Gastroesophageal sphincter (tissue), 4 donors: ENCODE measurements around the gene QSOX1. TPM values are rescaled to one million over a fixed set of nuclear protein-coding genes. Genes with fewer than 3 reads are reported as not detected.

ENCODE experiments used
- ATAC-seq: fragments of 150-250 bp; one replicate; pipeline ENCODE4 v1.9.1; 2016; ENCODE audit warnings: mild to moderate bottlenecking, moderate library complexity
- H3K27ac ChIP-seq, 4 donors: fragments of 200-600 bp; sonication (generic) in 3 of 4; 1 replicate in 3 of 4; 2 replicates in 1 of 4; pipeline ENCODE4 v1.5.1; 2016 to 2019
- H3K27me3 ChIP-seq: fragments of 200-600 bp; sonication (generic); one replicate; pipeline ENCODE4 v1.5.1; 2019
- H3K36me3 ChIP-seq, 2 donors: fragments of 200-600 bp; sonication (generic); one replicate each; pipeline ENCODE4 v1.5.1; 2019; ENCODE audit warnings: control low read depth in 1 of 2
- H3K4me1 ChIP-seq, 3 donors: fragments of 200-600 bp; sonication (generic); 1 replicate in 2 of 3; 2 replicates in 1 of 3; pipeline ENCODE4 v1.5.1; 2016 to 2019; ENCODE audit warnings: control low read depth in 2 of 3
- H3K4me3 ChIP-seq, 2 donors: fragments of 200-600 bp; sonication (generic); one replicate each; pipeline ENCODE4 v1.5.1; 2019; ENCODE audit warnings: mild to moderate bottlenecking in 1 of 2, moderate library complexity in 1 of 2
- H3K9me3 ChIP-seq, 3 donors: fragments of 200-600 bp; sonication (generic); one replicate each; pipeline ENCODE4 v1.5.1; 2017 to 2019; ENCODE audit warnings: control low read depth in 2 of 3
- CTCF ChIP-seq, 4 experiments: fragments of 200-600 bp in 2 of 4; fragments of 450-650 bp in 2 of 4; sonication (generic) in 1 of 4; IDR thresholded peaks; one replicate each; pipeline ENCODE4 v1.5.1; 2017 to 2019; ENCODE audit warnings: antibody characterized with exemption in 4 of 4, mild to moderate bottlenecking in 2 of 4, moderate library complexity in 2 of 4
- EP300 ChIP-seq: sonication (generic); formaldehyde crosslinking; IDR thresholded peaks from one replicate; pipeline ENCODE4 v1.6.1; 2017; ENCODE audit warnings: antibody characterized with exemption, mild to moderate bottlenecking
- POLR2A ChIP-seq, 2 donors: fragments of 450-650 bp; IDR thresholded peaks; one replicate each; pipeline ENCODE4 v1.6.1; 2017; ENCODE audit warnings: antibody characterized with exemption in 2 of 2, mild to moderate bottlenecking in 2 of 2, moderate library complexity in 1 of 2
- POLR2AphosphoS5 ChIP-seq: sonication (generic); formaldehyde crosslinking; IDR thresholded peaks from one replicate; pipeline ENCODE4 v1.6.1; 2017; ENCODE audit warnings: antibody characterized with exemption
- WGBS, 2 donors: methylation state at CpG; one replicate each; pipeline ENCODE4 v1.1.5; 2018; ENCODE audit warnings: low coverage in 1 of 2; 5-methylcytosine and 5-hydroxymethylcytosine counted together
- total RNA-seq, 4 donors: library from RNA; depleted of rRNA; stranded (reverse); fragments of >200 nt; gene quantifications; one replicate each; pipeline ENCODE4 v1.1.0, GENCODE V29; 2016

The QSOX1 gene
- total RNA-seq, 4 donors from 2014 or later, result 71.5 to 132 (median 106) TPM

GRCh38 chr1:180236698-180237509, 82.2 kb downstream of the QSOX1 start:
- H3K36me3 ChIP-seq, result no peaks in the 10 kb centered on the region
- ATAC-seq, result no peak
- peaks cover 0 to 40% (median 29%) of the 10 kb centered on the region in 3 donors for H3K4me1 ChIP-seq
- peaks cover 100% of the 10 kb centered on the region for H3K27me3 ChIP-seq
- WGBS, 2 donors, result 7 to 11% methylated on average over 10 to 14 of the region's 16 CpGs
- H3K4me3 ChIP-seq, result no peak overlapping the region
- no peak overlapping the region for H3K27ac ChIP-seq
- TF ChIP-seq POLR2A (IDR thresholded peaks at IDR 0.05), result no peak
- TF ChIP-seq POLR2AphosphoS5, result no peak
- TF ChIP-seq EP300, result no peak
- TF ChIP-seq CTCF (IDR thresholded peaks at IDR 0.05), result no peak
- H3K9me3 ChIP-seq, result no peaks in the 10 kb centered on the region

- peaks cover 0 to 33% (median 28%) of the 10 kb centered on the region in 3 donors for H3K4me1 ChIP-seq
- H3K27ac ChIP-seq, result no peak overlapping the region
- peaks cover 100% of the 10 kb centered on the region for H3K27me3 ChIP-seq
- 15 to 18% methylated on average over 7 of the region's 7 CpGs for WGBS, 2 donors
- no peaks in the 10 kb centered on the region for H3K36me3 ChIP-seq
- TF ChIP-seq CTCF (IDR thresholded peaks at IDR 0.05), result no peak
- no peak for TF ChIP-seq POLR2A (IDR thresholded peaks at IDR 0.05)
- TF ChIP-seq EP300, result no peak
- no peak for TF ChIP-seq POLR2AphosphoS5
- H3K9me3 ChIP-seq, result no peaks in the 10 kb centered on the region
- H3K4me3 ChIP-seq, result no peak overlapping the region
- no peak for ATAC-seq
Measured at GRCh38 chr1:180237869-180238476, 83.3 kb downstream of the QSOX1 start.

- Histone ChIP-seq H3K27me3 (peaks cover 100% of the 10 kb centered on the region), H3K4me3 (no peak overlapping the region), H3K9me3 (no peaks in the 10 kb centered on the region), H3K27ac (no peak overlapping the region), H3K4me1 (peaks cover 0 to 26% (median 22%) of the 10 kb centered on the region in 3 donors), H3K36me3 (no peaks in the 10 kb centered on the region)
- WGBS, 2 donors, result 16 to 28% methylated on average over 7 of the region's 7 CpGs
- TF ChIP-seq CTCF (IDR thresholded peaks at IDR 0.05), result no peak
- TF ChIP-seq POLR2AphosphoS5, result no peak
- TF ChIP-seq POLR2A (IDR thresholded peaks at IDR 0.05), result no peak
- TF ChIP-seq EP300, result no peak
- ATAC-seq, result no peak
Measured at GRCh38 chr1:180238675-180239074, 84.0 kb downstream of the QSOX1 start.

- H3K36me3 ChIP-seq, result no peaks in the 10 kb centered on the region
- no peak for TF ChIP-seq POLR2A (IDR thresholded peaks at IDR 0.05)
- no peak for TF ChIP-seq POLR2AphosphoS5
- no peak for TF ChIP-seq CTCF (IDR thresholded peaks at IDR 0.05)
- no peak for TF ChIP-seq EP300
- no peak for ATAC-seq
- peaks cover 0 to 19% (median 18%) of the 10 kb centered on the region in 3 donors for H3K4me1 ChIP-seq
- no peak overlapping the region for H3K27ac ChIP-seq
- H3K9me3 ChIP-seq, result no peaks in the 10 kb centered on the region
- H3K4me3 ChIP-seq, result no peak overlapping the region
- peaks cover 95% of the 10 kb centered on the region for H3K27me3 ChIP-seq
- WGBS, 2 donors, result 5 to 12% methylated on average over 5 to 9 of the region's 10 CpGs
Measured at GRCh38 chr1:180239145-180240096, 84.8 kb downstream of the QSOX1 start.
